SU-DHL-6 (cell line): ENCODE results near the gene NUP58.

ENCODE experiments used
- CTCF ChIP-seq: fragments of 200-600 bp; sonication (generic); IDR thresholded peaks from one replicate; pipeline ENCODE4 v1.5.1; 2017; ENCODE audit warnings: antibody characterized with exemption, mild to moderate bottlenecking, low read length, moderate library complexity; ENCODE audit not compliant: insufficient read depth, poor library complexity, severe bottlenecking
- EZH2phosphoT487 ChIP-seq: fragments of 200-600 bp; sonication (generic), shearing (Covaris generic); conservative IDR thresholded peaks from 2 replicates; pipeline ENCODE4 v1.6.1; 2018; ENCODE audit warnings: mild to moderate bottlenecking, antibody characterized with exemption, low read length, moderate library complexity, mixed read lengths

GRCh38 chr13:25391932-25392331 is 90.5 kb downstream of the NUP58 start:
- TF ChIP-seq CTCF = no peak
- TF ChIP-seq EZH2phosphoT487 = no peak
